ENCODE results near the gene MTMR3. TPM values are rescaled to one million over a fixed set of nuclear protein-coding genes. Genes with fewer than 3 reads are reported as not detected.
"Not testable (repeated sequence)": the region's sequence is repeated elsewhere in the genome, so short reads cannot be mapped to it uniquely, and the experiment has no call there.

The MTMR3 gene
- total and polyA plus RNA-seq, 8 donors, result 15.5 to 32.5 (median 20.2) TPM

DNA sequence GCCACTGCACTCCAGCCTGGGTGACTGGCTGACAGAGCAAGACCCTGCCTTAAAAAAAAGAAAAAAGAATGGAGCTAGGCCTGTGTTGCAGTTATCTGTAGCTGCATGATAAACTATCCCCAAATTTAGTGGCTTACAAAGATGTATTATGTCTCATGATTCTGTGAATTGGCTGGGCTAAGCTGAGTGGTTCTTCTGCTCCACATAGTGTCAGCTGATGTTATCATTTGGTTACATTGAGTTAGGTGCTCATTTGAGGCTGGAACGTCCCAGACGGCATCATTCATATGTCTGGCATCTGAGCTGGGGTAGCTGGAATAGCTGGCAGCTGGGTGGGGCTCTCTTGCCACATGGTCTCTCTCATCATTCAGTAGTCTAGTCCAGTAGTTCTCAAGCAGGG is 36.7 kb upstream of the MTMR3 start:
- Histone ChIP-seq H3K27ac (no peak overlapping the region), H3K4me3 (no peak overlapping the region), H3K9me3 (no peaks in the 10 kb centered on the region), H3K36me3 (no peaks in the 10 kb centered on the region), H3K4me1 (no peaks in the 10 kb centered on the region), H3K27me3 (no peaks in the 10 kb centered on the region)
- ATAC-seq (no peak), FAIRE-seq (no peak), DNase-seq (no peak)
- intact Hi-C loops (cut with DNase I), result no loop called here
- 96 to 98% methylated on average over 2 of the region's 2 CpGs for WGBS, 2 donors
- TF ChIP-seq, protein P1, sequence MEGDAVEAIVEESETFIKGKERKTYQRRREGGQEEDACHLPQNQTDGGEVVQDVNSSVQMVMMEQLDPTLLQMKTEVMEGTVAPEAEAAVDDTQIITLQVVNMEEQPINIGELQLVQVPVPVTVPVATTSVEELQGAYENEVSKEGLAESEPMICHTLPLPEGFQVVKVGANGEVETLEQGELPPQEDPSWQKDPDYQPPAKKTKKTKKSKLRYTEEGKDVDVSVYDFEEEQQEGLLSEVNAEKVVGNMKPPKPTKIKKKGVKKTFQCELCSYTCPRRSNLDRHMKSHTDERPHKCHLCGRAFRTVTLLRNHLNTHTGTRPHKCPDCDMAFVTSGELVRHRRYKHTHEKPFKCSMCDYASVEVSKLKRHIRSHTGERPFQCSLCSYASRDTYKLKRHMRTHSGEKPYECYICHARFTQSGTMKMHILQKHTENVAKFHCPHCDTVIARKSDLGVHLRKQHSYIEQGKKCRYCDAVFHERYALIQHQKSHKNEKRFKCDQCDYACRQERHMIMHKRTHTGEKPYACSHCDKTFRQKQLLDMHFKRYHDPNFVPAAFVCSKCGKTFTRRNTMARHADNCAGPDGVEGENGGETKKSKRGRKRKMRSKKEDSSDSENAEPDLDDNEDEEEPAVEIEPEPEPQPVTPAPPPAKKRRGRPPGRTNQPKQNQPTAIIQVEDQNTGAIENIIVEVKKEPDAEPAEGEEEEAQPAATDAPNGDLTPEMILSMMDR (IDR thresholded peaks at IDR 0.05), result no peak

DNA sequence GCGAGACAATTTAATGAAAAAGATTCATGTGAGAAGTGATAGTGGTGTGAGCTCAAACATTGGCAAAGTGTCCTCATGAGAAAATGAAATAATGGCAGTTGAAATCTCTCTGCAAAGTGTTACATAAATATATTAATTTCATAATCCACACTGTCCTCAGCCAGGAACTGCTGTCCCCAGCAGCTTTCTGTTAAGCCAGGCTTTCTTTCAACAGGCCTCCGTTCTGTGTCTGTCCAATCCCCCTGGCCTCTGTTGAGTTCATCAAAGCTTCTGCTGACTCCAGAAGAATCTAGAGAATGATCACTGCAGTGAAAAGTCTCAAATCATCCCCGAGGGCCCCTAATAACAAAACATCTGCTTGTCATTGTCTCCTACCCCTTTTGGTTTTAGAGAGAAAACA is 34.9 kb upstream of the MTMR3 start:
- TF ChIP-seq, protein P1 (IDR thresholded peaks at IDR 0.05), result no peak
- Histone ChIP-seq H3K9me3 (no peaks in the 10 kb centered on the region), H3K27me3 (no peaks in the 10 kb centered on the region), H3K36me3 (no peaks in the 10 kb centered on the region), H3K27ac (no peak overlapping the region), H3K4me1 (no peaks in the 10 kb centered on the region), H3K4me3 (no peak overlapping the region)
- 65 to 66% methylated on average over 3 of the region's 3 CpGs for WGBS, 2 donors
- ATAC-seq, result peak in 2 of 4 donors; percentile 51 to 56
- no peak for DNase-seq
- no peak for FAIRE-seq
- intact Hi-C loops (cut with DNase I), result no loop called here

DNA sequence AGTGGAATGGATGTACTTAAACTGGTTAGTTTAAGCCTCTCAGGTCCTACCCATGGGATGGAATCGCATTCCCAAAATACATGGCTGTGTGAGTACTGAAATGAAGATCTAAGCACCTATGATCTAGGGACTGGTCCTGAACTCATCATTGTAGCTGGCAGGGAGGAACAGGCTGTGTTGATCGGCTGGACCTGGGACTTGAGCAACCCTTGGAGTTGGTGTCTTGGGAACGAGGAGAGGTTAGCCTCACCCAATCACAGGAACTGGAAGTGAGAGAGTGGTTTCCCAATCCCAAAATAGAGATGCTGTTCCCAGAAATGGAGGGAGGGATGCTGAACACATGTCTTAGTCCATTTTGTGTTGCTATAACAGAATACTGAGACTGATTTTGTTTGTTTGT is 28.5 kb upstream of the MTMR3 start:
- no peaks in the 10 kb centered on the region for H3K36me3 ChIP-seq
- intact Hi-C loops (cut with DNase I), result no loop called here
- no peak for FAIRE-seq
- no peak overlapping the region for H3K4me3 ChIP-seq
- no peak for DNase-seq
- 76 to 80% methylated on average over 3 of the region's 3 CpGs for WGBS, 2 donors
- no peak overlapping the region for H3K27ac ChIP-seq
- H3K9me3 ChIP-seq, result no peaks in the 10 kb centered on the region
- H3K27me3 ChIP-seq, result no peaks in the 10 kb centered on the region
- TF ChIP-seq, protein P1 (IDR thresholded peaks at IDR 0.05), result no peak
- H3K4me1 ChIP-seq, result no peaks in the 10 kb centered on the region
- no peak for ATAC-seq

DNA sequence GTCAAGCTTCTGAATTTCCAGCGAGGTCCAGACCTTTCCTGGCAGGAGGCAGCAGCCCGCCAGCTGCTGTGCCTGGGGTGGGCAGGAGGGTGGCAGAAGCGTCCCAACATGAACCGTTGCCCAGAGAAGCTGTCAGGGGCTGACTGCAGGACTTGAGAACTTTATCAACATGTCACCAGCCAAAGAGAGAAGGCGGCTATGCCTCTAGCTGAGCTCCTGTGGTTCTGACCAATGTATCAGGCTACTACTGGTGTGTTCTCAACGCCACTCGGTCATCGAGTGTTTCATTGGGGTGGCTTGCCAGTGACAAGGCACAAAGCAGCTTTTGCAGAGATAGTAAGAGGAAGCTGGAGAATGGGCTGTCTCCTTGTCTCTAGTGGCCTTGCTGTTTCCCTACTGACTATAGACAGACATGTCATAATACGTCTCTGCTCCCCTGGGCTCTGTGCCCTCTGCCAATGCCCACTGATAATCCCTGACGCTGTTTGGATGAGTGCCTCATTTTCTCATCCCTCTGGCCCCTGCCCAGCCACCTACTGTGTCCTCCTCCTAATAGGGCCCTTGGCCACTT is 27.3 kb upstream of the MTMR3 start:
- Histone ChIP-seq H3K4me1 (no peaks in the 10 kb centered on the region), H3K36me3 (no peaks in the 10 kb centered on the region), H3K27ac (no peak overlapping the region), H3K27me3 (no peaks in the 10 kb centered on the region), H3K9me3 (no peaks in the 10 kb centered on the region), H3K4me3 (no peak overlapping the region)
- intact Hi-C loops (cut with DNase I), result no loop called here
- FAIRE-seq (no peak), ATAC-seq (no peak), DNase-seq (no peak)
- TF ChIP-seq, protein P1 (IDR thresholded peaks at IDR 0.05), result no peak
- 45 to 51% methylated on average over 10 of the region's 10 CpGs for WGBS, 2 donors

DNA sequence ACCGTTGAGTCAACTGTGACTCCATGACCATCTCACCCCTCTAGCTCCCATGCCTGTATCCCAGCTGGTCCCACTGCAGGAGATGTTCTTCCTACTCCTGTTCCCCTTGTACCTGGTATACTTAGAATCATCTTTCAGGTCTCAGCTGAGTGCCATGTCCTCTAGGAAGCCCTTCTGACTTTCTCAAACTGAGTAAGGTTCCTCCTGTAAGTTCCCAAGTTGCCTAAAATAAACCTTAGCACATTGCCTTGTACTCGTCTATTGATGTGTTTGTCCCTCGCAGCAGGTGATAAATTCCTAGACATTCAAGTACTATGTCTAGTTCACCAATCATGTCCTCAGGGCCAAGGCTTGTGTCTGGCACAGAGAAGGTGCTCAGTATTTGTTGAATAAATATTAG is 26.5 kb upstream of the MTMR3 start:
- H3K9me3 ChIP-seq, result no peaks in the 10 kb centered on the region
- FAIRE-seq (no peak), ATAC-seq (no peak), DNase-seq (no peak)
- WGBS, 2 donors, result 45 to 53% methylated on average over 3 of the region's 3 CpGs
- H3K4me3 ChIP-seq, result no peak overlapping the region
- H3K36me3 ChIP-seq, result no peaks in the 10 kb centered on the region
- no peaks in the 10 kb centered on the region for H3K4me1 ChIP-seq
- intact Hi-C loops (cut with DNase I), result no loop called here
- no peaks in the 10 kb centered on the region for H3K27me3 ChIP-seq
- TF ChIP-seq, protein P1 (IDR thresholded peaks at IDR 0.05), result no peak
- H3K27ac ChIP-seq, result no peak overlapping the region

DNA sequence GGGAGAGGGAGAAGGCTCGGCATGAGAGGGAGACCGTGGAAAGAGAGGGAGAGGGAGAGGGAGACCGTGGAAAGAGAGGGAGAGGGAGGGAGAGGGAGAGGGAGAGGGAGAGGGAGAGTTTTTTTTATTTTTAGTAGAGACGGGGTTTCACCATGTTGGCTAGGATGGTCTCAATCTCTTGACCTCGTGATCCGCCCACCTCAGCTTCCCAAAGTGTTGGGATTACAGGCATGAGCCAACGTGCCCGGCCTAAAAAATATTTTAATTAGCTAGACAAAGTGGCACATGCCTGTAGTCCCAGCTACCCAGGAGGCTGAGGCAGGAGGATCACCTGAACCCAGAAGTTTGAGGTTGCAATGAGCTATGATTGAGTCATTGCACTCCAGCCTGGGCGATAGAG is 23.9 kb upstream of the MTMR3 start:
- H3K9me3 ChIP-seq, result not testable (repeated sequence)
- WGBS, 2 donors, result 76 to 77% methylated on average over 9 of the region's 9 CpGs

More for the DNA sequence above, 23.9 kb upstream of the MTMR3 start:
- H3K27ac ChIP-seq; DNase-seq; H3K27me3 ChIP-seq; H3K4me3 ChIP-seq; H3K4me1 ChIP-seq; FAIRE-seq; ATAC-seq; intact Hi-C loops (cut with DNase I); H3K36me3 ChIP-seq: not testable (repeated sequence)
